Neural cell (in vitro differentiated cells): ENCODE measurements around the gene CD72. TPM values are rescaled to one million over a fixed set of nuclear protein-coding genes. Genes with fewer than 3 reads are reported as not detected.
"Not testable (repeated sequence)": the region's sequence is repeated elsewhere in the genome, so short reads cannot be mapped to it uniquely, and the experiment has no call there.

Experiments used
- H2AFZ ChIP-seq: fragments of 200-600, 300-800 bp; sonication (generic), shearing (Covaris generic); 2 replicates; pipeline ENCODE4 v1.6.0; 2014; ENCODE audit warnings: low read depth, mild to moderate bottlenecking, antibody characterized with exemption, low read length, moderate library complexity
- H3F3A ChIP-seq: fragments of 200-600 bp; shearing (Covaris generic); 2 replicates; pipeline ENCODE4 v1.6.1; 2016; ENCODE audit warnings: mild to moderate bottlenecking, moderate library complexity, mixed read lengths, antibody characterized with exemption, low read length; ENCODE audit not compliant: insufficient read depth, poor library complexity, severe bottlenecking
- H3K27ac ChIP-seq: fragments of 200-600, 300-800 bp; sonication (generic), shearing (Covaris generic); 2 replicates; pipeline ENCODE4 v1.5.1; 2014; ENCODE audit warnings: mild to moderate bottlenecking, low read length, moderate library complexity
- H3K27me3 ChIP-seq: fragments of 300-800, 200-600 bp; sonication (generic), shearing (Covaris generic); 2 replicates; pipeline ENCODE4 v1.6.0; 2014; ENCODE audit warnings: mild to moderate bottlenecking, low read depth, low read length, moderate library complexity; ENCODE audit not compliant: insufficient read depth
- H3K36me3 ChIP-seq: fragments of 300-800, 200-600 bp; sonication (generic), shearing (Covaris generic); 2 replicates; pipeline ENCODE4 v1.5.1; 2014; ENCODE audit warnings: mild to moderate bottlenecking, antibody characterized with exemption, low read length, moderate library complexity; ENCODE audit not compliant: insufficient read depth
- H3K4me2 ChIP-seq: fragments of 300-800, 200-600 bp; sonication (generic), shearing (Covaris generic); 2 replicates; pipeline ENCODE4 v1.6.0; 2014; ENCODE audit warnings: mild to moderate bottlenecking, low read length
- H3K4me3 ChIP-seq: fragments of 300-800, 200-600 bp; sonication (generic), shearing (Covaris generic); 2 replicates; pipeline ENCODE4 v1.5.1; 2014; ENCODE audit warnings: mild to moderate bottlenecking, low read length, moderate library complexity
- H3K79me2 ChIP-seq: fragments of 200-600 bp; shearing (Covaris generic); replicated peaks from 2 replicates; pipeline ENCODE4 v1.6.0; 2014; ENCODE audit warnings: mild to moderate bottlenecking, low read length, moderate library complexity; ENCODE audit not compliant: insufficient read depth
- H3K9ac ChIP-seq: fragments of 300-800, 200-600 bp; sonication (generic), shearing (Covaris generic); 2 replicates; pipeline ENCODE4 v1.6.1; 2016; ENCODE audit warnings: mild to moderate bottlenecking, low read length, mixed read lengths
- H3K9me2 ChIP-seq: fragments of 200-600 bp; shearing (Covaris generic); 2 replicates; pipeline ENCODE4 v1.6.1; 2016; ENCODE audit warnings: mild to moderate bottlenecking, low read length, mixed read lengths; ENCODE audit not compliant: insufficient read depth
- H3K9me3 ChIP-seq: fragments of 200-600, 300-800 bp; sonication (generic), shearing (Covaris generic); 2 replicates; pipeline ENCODE4 v1.6.1; 2016; ENCODE audit warnings: mild to moderate bottlenecking, mixed run types, low read length, moderate library complexity, mixed read lengths
- H4K20me1 ChIP-seq: fragments of 200-600 bp; shearing (Covaris generic); 2 replicates; pipeline ENCODE4 v1.6.1; 2016; ENCODE audit warnings: mild to moderate bottlenecking, mixed run types; ENCODE audit not compliant: insufficient read depth
- CTCF ChIP-seq: fragments of 450-650 bp; IDR thresholded peaks from 2 replicates; pipeline ENCODE4 v1.5.1; 2014; ENCODE audit warnings: antibody characterized with exemption, mild to moderate bottlenecking, moderate library complexity; ENCODE audit not compliant: poor library complexity, severe bottlenecking
- EP300 ChIP-seq: fragments of 450-650 bp; conservative IDR thresholded peaks from 2 replicates; pipeline ENCODE4 v1.6.1; 2014; ENCODE audit warnings: antibody characterized with exemption, mild to moderate bottlenecking, moderate library complexity; ENCODE audit not compliant: poor library complexity, severe bottlenecking
- MXI1 ChIP-seq: fragments of 450-650 bp; conservative IDR thresholded peaks from 2 replicates; pipeline ENCODE4 v1.6.1; 2014; ENCODE audit warnings: antibody characterized with exemption, mild to moderate bottlenecking; ENCODE audit not compliant: poor library complexity, severe bottlenecking
- POLR2AphosphoS5 ChIP-seq: IDR thresholded peaks from 2 replicates; pipeline ENCODE4 v1.6.1; 2012
- RAD21 ChIP-seq: fragments of 450-650 bp; conservative IDR thresholded peaks from 2 replicates; pipeline ENCODE4 v1.6.1; 2014; ENCODE audit warnings: antibody characterized with exemption, mild to moderate bottlenecking, moderate library complexity
- SMC3 ChIP-seq: fragments of 450-650 bp; conservative IDR thresholded peaks from 2 replicates; pipeline ENCODE4 v1.6.1; 2014; ENCODE audit warnings: antibody characterized with exemption, mild to moderate bottlenecking, moderate library complexity; ENCODE audit not compliant: poor library complexity
- TAF1 ChIP-seq: IDR thresholded peaks from 2 replicates; pipeline ENCODE4 v1.6.1; 2012; ENCODE audit warnings: low read depth
- polyA plus RNA-seq: library from polyadenylated mRNA; depleted of rRNA; stranded (reverse); fragments of >200 nt; gene quantifications from 2 replicates; pipeline ENCODE4 v1.2.3, GENCODE V29; 2014
- TF ChIP-seq, protein P1 (sequence below): IDR thresholded peaks from 2 replicates; pipeline ENCODE4 v1.6.1; 2012; ENCODE audit warnings: borderline replicate concordance

The CD72 gene
- polyA plus RNA-seq, 1 donor from 2014 or later: not detected

DNA sequence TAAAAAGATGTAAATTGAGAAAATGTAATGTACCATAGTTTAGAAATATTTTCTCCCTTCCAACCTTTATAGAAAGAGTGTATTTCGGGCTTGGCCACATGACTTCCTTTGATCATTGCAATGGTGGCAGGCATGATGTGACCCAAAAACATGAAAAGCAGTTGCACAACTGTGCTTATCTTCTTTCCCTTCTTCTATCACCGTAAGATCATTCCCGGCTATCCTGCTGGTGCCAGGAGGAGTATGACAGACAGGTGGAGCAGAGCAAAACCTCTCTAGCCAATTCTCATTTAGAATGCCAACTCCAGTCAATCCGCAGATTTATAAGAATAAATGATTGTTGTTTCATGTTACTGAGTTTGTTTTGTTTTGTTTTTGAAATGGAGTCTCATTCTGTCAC, 23.7 kb downstream of the CD72 start:
- Histone ChIP-seq H3K27ac (no peak overlapping the region), H3K9me2 (no peaks in the 10 kb centered on the region), H3F3A (no peaks in the 10 kb centered on the region), H2AFZ (no peak overlapping the region), H3K36me3 (no peaks in the 10 kb centered on the region), H3K9me3 (no peaks in the 10 kb centered on the region), H3K4me3 (no peak overlapping the region), H3K9ac (no peak overlapping the region), H3K4me2 (no peak overlapping the region), H3K79me2 (no peaks in the 10 kb centered on the region), H3K27me3 (no peaks in the 10 kb centered on the region), H4K20me1 (no peaks in the 10 kb centered on the region)
- no peak for TF ChIP-seq POLR2AphosphoS5
- TF ChIP-seq EP300: no peak

GRCh38 chr9:35593581-35593980, 24.6 kb downstream of the CD72 start:
- Histone ChIP-seq H3K4me3 (no peak overlapping the region), H2AFZ (no peak overlapping the region), H3K36me3 (no peaks in the 10 kb centered on the region), H3K4me2 (no peak overlapping the region), H3K9me2 (no peaks in the 10 kb centered on the region), H3K27ac (no peak overlapping the region), H3K79me2 (no peaks in the 10 kb centered on the region), H3K9ac (no peak overlapping the region), H4K20me1 (no peaks in the 10 kb centered on the region), H3K27me3 (no peaks in the 10 kb centered on the region), H3F3A (no peaks in the 10 kb centered on the region), H3K9me3 (no peaks in the 10 kb centered on the region)
- TF ChIP-seq, protein P1, sequence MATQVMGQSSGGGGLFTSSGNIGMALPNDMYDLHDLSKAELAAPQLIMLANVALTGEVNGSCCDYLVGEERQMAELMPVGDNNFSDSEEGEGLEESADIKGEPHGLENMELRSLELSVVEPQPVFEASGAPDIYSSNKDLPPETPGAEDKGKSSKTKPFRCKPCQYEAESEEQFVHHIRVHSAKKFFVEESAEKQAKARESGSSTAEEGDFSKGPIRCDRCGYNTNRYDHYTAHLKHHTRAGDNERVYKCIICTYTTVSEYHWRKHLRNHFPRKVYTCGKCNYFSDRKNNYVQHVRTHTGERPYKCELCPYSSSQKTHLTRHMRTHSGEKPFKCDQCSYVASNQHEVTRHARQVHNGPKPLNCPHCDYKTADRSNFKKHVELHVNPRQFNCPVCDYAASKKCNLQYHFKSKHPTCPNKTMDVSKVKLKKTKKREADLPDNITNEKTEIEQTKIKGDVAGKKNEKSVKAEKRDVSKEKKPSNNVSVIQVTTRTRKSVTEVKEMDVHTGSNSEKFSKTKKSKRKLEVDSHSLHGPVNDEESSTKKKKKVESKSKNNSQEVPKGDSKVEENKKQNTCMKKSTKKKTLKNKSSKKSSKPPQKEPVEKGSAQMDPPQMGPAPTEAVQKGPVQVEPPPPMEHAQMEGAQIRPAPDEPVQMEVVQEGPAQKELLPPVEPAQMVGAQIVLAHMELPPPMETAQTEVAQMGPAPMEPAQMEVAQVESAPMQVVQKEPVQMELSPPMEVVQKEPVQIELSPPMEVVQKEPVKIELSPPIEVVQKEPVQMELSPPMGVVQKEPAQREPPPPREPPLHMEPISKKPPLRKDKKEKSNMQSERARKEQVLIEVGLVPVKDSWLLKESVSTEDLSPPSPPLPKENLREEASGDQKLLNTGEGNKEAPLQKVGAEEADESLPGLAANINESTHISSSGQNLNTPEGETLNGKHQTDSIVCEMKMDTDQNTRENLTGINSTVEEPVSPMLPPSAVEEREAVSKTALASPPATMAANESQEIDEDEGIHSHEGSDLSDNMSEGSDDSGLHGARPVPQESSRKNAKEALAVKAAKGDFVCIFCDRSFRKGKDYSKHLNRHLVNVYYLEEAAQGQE: no peak
- TF ChIP-seq RAD21: no peak
- TF ChIP-seq CTCF: no peak
- no peak for TF ChIP-seq MXI1
- no peak for TF ChIP-seq SMC3
- no peak for TF ChIP-seq TAF1

- not testable (repeated sequence) for H3K4me3 ChIP-seq, H3K27me3 ChIP-seq, H3K36me3 ChIP-seq, H3F3A ChIP-seq, H3K79me2 ChIP-seq, H3K9me3 ChIP-seq, H4K20me1 ChIP-seq, H3K9me2 ChIP-seq, H3K4me2 ChIP-seq, H3K27ac ChIP-seq, H2AFZ ChIP-seq, H3K9ac ChIP-seq
Measured at GRCh38 chr9:35588506-35588905, 29.7 kb downstream of the CD72 start.

DNA sequence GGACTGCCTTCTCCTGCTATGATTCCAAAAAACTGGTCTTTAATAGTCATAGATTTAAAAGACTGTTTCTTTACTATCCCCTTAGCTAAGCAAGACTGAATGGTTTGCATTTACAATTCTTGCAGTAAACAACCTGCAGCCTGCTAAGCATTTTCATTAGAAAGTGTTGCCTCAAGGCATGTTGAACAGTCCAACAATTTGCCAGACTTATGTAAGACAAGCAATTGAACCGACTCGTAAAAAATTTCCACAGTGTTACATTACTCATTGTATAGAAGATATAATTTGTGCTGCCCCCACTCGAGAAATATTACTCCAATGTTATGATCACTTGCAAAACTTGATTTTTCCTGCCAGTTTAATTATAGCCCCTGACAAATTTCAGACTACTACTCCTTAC, 33.5 kb downstream of the CD72 start:
- not testable (repeated sequence) for H3K27me3 ChIP-seq, H3F3A ChIP-seq, H4K20me1 ChIP-seq, H3K79me2 ChIP-seq, H3K4me2 ChIP-seq, H3K9ac ChIP-seq, H3K9me2 ChIP-seq, H3K36me3 ChIP-seq, H3K27ac ChIP-seq, H2AFZ ChIP-seq, H3K4me3 ChIP-seq, H3K9me3 ChIP-seq

DNA sequence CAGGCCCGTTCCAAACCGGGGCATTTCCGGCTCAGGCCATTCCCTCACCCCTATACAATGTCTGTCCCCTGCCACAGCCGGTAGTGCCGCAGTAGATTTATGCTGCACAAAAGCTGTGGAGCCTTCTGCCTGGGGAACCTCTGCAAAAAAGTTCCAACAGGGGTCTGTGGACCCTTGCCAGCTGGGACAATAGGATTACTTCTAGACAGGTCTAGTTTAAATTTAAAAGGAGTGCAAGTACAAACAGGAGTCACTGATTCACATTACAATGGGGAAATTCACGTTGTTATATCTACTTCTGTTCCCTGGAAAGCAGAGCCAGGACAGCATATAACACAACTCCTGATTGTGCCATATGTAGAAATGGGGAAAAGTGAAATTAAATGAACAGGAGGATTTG, 34.7 kb downstream of the CD72 start:
- not testable (repeated sequence) for H2AFZ ChIP-seq, H3K27me3 ChIP-seq, H3K4me2 ChIP-seq, H4K20me1 ChIP-seq, H3K9me3 ChIP-seq, H3K9ac ChIP-seq, H3K27ac ChIP-seq, H3K4me3 ChIP-seq, H3F3A ChIP-seq, H3K79me2 ChIP-seq, H3K36me3 ChIP-seq, H3K9me2 ChIP-seq
